Tongue (tissue), 2 donors: ENCODE results near the gene ATCAY. TPM values are rescaled to one million over a fixed set of nuclear protein-coding genes. Genes with fewer than 3 reads are reported as not detected.
"Not testable (repeated sequence)": the region's sequence is repeated elsewhere in the genome, so short reads cannot be mapped to it uniquely, and the experiment has no call there.

Source experiments
- DNase-seq: peaks from one replicate; pipeline ENCODE4 v3.0.0-alpha.2; 2015
- total RNA-seq: library from RNA; depleted of rRNA; stranded (reverse); fragments of >200 nt; gene quantifications from one replicate; pipeline ENCODE4 v1.2.3, GENCODE V29; 2014

The ATCAY gene
- total RNA-seq, 1 donor from 2014 or later, result 0.10 TPM

- DNase-seq, result no peak
Measured at GRCh38 chr19:3855320-3855719, 25.2 kb upstream of the ATCAY start.

GRCh38 chr19:3857449-3858003, 23.0 kb upstream of the ATCAY start:
- no peak for DNase-seq

DNA sequence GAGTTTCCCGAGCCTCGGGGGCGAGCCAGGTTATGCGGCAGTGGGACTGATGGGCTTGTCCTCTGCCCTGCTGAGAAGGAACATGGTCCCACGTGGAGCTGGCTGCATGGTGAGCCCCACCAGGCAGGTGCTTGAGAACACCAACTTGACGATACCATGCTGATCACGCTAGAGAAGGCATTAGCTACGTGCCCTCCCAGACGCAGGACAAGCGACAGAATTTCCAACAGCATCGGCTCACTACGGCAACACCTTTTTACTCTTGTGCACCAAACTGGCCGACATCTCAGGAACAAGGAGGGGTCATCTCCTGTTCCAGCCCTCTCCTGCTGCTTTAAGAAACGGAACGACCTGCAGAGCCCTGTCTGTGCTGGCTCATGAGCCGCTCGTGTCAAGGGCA, 20.0 kb upstream of the ATCAY start:
- no peak for DNase-seq

GRCh38 chr19:3862826-3863500, 17.5 kb upstream of the ATCAY start:
- no peak for DNase-seq

- DNase-seq, result no peak
Measured at GRCh38 chr19:3863648-3864047, 16.8 kb upstream of the ATCAY start.

DNA sequence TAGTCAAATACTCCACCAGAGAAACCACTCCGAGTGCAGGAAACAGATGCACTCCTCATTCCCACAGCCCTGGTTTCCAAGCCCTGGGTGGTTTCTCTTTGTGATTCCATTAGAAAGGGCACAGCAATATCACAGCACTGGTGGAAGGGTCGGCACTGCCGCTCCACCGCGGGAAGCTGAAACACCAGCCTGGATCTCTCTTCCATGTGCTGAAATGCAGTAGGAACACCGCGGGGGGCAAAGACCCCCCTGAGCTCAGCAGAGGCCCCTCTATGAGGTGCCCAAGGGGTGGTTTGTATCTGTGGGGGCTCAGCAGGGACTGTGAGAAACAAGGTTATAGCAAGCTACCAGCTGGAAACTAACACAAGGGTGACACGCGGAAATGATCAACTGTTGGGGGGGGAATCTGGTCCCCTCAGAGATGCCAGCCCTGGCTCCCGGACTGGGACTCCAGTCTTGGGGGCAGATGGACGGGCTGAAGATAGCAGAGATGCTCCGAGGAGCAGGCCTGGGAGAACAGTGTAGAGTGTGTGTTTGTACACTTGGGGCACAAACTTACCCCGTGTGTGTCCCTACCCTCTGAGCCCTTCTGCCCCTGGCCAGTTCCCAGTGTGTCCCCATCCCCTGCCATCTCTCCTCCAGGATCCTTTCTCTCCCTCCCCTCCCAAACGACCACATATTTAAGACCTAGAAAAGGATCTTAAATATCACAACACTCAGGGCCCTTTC, 13.4 kb upstream of the ATCAY start:
- no peak for DNase-seq

- no peak for DNase-seq
Measured at GRCh38 chr19:3867971-3868769, 12.3 kb upstream of the ATCAY start.

DNA sequence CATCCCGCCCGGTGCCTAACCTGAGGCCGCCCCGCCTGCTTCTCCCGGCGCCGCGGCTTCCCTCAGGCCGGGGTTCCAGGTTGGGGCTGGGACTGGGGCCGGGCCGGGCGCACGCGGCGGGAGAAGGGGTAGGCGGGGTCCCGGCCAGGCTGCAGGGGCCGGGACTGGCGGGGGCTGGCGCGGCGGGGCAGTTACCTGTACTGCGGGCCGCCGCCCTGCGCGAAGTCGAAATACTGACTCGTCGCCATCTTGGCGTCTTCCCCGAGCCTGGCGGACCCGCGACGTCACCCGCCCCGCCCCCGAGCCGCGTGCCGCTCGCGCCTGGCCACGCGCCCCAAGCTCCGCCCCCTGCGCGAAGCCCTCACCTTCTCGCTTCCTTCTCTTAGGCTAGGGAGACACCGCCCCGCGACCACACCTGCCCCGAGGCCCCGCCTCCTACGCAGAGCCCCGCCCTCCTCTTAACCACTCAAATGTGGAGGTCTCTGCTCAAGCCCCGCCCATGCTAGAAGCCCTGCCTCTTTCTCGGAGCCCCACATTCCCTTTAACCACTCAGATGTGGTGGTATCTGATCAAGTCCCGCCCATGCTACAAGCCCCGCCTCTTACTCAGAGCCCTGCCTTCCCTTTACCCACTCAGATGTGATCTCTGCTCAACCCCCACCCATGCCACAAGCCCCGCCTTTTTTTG, 11.6 kb upstream of the ATCAY start, which contains the start of gene ZFR2:
Gene ZFR2 (minus strand): TSS at position 269 of the 687 bp plus-strand sequence. CDS start 21 bp downstream, at position 248.
- DNase-seq, result no peak

DNA sequence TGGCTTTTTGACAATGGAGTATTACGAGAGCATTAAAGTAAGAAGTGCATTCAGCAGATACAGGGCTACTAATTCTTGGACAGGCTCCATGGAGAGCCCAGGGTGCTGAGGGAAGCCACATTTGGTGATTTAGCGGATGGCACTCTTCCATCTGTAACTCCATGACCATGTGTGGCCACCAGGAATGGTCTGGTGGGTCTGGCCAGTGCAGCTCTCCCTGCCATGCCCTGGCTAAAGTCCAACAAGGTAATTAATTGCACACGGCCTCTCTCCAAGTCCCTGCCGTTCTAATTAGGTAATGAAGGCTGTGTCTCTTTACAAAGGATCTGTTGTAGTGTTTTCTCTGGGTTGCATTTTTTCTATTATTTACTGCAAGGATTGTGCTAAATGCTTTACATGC, 7.3 kb upstream of the ATCAY start:
- DNase-seq, result no peak

DNA sequence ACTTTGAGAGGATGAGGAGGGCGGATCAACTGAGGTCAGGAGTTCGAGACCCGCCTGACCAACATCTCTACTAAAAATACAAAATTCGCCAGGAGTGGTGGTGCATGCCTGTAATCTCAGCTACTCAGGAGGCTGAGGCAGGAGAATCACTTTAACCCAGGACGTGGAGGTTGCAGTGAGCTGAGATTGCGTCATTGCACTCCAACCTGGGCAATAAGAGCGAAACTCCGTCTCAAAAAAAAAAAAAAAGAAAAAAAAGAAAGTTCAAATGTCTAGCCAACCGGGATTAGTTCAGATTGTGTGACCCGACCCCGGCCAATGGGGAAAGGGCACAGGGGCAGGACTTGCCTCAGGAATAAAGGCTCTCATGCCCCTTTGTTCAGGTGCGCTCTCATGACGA, 5.8 kb upstream of the ATCAY start:
- DNase-seq, result not testable (repeated sequence)

GRCh38 chr19:3879656-3880055, 829 bp upstream of the ATCAY start:
- no peak for DNase-seq

DNA sequence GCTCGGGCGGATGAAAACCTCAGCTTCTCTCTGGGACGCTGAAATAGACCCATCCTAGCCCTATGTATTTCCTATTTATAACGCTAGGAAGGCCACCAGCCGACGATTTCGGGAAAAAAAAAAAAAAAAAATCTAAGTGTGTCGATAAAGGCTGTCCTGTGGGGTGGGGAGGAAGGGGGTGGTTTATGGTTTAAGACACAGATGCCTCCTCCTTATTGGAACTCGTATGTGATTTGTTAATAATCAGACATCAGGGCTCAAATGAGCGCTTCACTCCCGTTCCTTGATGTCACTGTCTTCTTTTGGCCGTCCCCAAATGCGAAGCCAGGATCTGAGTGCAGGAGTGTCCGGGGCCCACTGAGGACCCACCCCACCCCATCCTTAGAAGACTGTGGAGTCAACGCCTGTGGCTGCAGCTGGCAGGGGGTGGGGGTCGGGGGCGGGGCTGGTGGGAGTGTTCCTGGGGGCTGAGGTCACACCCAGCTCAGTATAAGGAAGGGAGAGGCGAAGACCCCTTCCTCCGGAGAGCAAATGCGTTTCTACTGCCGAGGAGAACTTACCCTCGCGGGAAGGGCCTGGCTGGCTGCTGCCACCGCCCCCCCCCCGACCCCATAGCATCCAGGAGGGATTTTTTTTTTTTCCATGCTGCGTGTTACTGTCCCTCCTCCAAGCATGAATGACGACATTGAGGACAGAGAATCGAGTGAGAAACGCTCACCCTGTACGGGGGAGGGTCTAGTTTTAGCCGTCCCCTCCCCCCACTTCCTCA, 971 bp downstream of the ATCAY start:
- no peak for DNase-seq

DNA sequence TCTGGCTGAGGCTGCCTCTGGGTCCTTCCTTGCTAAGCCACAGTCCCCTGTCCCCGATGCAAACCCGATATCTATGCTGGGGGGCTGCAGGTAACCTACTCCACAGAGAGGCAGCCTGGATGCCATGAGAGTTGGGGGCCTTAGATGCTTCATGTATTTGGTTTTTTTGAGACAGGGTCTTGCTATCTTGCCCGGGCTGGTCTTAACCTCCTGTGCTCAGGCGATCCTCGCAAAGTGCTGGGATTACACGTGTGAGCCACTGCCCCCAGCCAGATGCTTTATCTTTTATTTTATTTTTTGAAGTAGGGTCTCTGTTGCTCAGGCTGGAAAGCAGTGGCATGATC, 1.5 kb downstream of the ATCAY start:
- no peak for DNase-seq

- DNase-seq, result no peak
Measured at GRCh38 chr19:3890591-3890990, 10.1 kb downstream of the ATCAY start.

DNA sequence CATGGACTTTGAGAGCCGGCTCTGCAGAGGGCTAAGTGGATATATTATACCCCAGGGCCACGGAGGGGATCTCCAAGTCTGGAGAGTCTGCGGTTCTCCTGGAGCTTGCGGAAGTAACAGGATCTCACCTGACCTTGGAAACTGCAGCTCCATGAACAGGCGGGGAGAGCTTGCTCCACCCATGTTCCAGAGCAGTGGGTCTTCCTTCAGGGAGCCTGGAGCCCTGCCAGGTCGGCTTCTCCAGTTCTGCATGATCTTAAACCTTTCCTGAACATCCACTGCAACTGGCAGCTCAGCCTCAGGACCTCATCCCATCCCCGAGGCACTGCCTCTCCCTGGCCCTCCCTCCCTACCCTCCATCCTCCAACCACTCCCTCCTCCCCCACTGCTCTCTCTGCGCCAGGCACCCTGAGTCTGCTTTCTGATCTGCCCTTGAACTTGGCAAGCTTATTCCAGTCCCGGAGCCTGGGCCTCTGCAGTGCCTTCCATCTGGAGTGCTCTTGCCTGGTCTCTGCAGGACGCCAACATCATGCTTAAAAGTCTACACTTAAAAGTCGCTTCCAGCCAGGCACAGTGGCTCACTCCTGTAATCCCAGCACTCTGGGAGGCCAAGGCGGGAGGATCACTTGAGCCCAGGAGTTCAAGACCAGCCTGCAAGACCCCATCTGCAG, 13.2 kb downstream of the ATCAY start:
- DNase-seq, result no peak

DNA sequence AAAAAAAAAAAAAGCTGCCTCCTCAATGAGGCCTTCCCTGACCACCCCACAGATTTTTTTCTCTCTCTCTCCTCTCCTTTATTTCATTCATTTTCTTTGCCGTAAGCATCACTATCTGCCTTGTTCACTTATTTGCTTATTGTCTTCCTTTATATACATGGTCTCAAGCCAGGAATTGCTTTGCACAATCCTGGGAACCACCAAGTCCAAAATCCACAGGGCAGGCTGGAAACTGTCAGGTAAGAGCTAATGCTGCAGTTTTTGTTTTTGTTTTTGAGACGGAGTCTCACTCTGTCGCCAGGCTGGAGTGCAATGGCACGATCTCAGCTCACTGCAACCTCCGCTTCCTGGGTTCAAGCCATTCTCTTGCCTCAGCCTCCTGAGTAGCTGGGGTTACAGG, 14.5 kb downstream of the ATCAY start:
- DNase-seq, result not testable (repeated sequence)

DNA sequence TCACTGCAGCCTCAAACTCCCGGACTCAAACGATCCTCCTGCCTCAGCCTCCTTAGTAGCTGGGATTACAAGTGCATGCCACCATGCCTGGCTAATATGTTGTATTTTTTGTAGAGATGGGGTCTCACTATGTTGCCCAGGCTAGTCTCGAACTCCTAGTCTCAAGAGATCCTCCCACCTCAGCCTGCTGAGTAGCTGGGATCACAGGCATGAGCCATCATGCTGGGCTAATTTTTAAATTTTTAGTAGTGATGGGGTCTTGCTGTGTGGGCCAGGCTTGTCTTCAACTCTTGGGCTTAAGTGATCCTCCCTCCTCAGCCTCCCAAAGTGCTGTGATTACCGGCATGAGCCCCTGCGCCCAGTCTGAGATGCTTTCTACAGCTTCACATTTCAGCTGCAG, 15.3 kb downstream of the ATCAY start:
- DNase-seq, result no peak

GRCh38 chr19:3897936-3898335, 17.5 kb downstream of the ATCAY start:
- no peak for DNase-seq

- DNase-seq, result no peak
Measured at GRCh38 chr19:3898426-3898825, 17.9 kb downstream of the ATCAY start.

DNA sequence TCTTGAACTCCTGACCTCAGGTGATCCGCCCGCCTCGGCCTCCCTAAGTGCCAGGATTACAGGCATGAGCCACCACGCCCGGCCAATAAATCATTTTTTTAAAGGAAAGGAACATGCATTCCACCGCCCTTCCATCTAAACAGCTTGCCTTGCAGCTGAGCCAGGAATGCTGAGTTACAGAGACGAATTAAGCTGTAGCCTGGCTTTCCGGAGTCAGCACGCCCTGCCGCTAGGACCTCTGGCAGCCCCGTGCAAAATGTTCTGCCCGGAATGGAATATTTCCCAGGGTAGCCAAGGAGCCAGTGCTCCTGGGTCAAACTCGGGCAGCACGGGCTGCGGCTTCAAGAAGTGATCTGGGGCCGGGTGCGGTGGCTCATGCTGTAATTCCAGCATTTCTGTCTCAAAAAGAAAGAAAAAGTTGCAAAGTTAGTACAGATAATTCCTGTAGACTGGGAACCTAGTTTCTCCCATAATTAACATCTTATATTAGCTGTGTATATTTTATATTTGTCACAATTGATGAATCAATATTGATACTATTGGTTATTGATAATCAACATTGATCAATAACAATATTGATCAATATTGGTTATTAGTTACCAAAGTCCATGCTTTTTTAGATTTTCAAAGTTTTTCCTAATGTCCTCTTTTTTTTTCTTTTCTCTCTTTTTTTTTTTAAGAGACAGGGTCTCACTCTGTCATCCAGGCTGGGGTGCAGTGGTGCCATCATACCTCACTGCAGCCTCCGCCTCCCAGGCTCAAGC, 19.2 kb downstream of the ATCAY start:
- DNase-seq, result no peak
